ENCODE measurements around the gene ZFYVE9.
A peak's percentile ranks its signal among the peaks of the same experiment; 100 is the strongest.
"Not testable (repeated sequence)": the region's sequence is repeated elsewhere in the genome, so short reads cannot be mapped to it uniquely, and the experiment has no call there.

The ZFYVE9 gene

GRCh38 chr1:52141513-52142219, at the start of gene ZFYVE9:
Gene ZFYVE9, plus strand, starts transcription at chr1:52142089. Its CDS starts 91,118 bp downstream, at chr1:52233207.
- peak; percentile 77 for DNase-seq

DNA sequence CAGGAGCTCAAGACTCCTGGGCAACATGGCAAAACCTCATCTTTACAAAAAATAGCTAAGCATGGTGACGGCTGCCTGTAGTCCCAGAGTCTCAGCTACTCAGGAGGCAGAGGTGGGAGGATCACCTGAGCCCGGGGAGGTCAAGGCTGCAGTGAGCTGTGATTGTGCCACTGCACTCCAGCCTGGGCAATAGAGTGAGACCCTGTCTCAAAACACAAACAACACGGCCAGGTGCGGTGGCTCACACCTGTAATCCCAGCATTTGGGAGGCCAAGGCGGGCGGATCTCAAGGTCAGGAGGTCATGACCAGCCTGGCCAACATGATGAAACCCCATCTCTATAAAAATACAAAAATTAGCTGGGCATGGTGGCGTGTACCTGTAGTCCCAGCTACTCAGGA, 47.6 kb upstream of the ZFYVE9 start:
- DNase-seq = not testable (repeated sequence)

GRCh38 chr1:52096216-52096615, 45.7 kb upstream of the ZFYVE9 start:
- no peak for DNase-seq

- DNase-seq = no peak
Measured at GRCh38 chr1:52098139-52098871, 43.6 kb upstream of the ZFYVE9 start.

DNA sequence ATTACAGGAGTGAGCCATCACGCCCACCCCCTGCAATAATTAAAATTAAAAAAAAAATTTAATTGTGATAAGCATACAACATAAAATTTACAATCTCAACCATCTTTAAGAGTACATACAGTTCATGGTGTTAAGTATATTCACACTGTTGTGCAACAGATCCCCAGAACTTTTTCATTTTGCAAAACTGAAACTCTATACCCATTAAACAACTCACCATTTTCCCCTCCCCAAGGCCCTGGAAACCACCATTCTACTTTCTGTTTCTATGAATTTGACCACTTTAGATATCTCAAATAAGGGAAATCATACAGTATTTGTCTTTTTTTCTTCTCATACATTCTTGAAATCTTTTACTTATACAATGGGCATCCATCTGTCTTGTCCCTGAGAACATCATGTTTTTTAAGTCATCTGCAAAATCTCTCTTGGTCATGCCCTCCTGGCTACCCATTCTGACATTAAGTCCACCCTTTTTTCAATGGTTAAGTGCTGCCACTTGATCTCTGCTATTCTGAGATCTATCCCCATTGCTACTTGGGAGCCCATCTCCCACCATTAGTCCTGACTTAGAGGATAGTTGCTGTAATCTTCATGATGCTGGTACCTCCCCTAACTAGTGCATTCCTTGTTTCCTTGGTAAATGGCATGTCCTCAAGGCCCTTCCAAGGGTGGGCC, 39.4 kb upstream of the ZFYVE9 start:
- no peak for DNase-seq

GRCh38 chr1:52111492-52111891, 30.4 kb upstream of the ZFYVE9 start:
- DNase-seq = no peak

GRCh38 chr1:52112489-52112888, 29.4 kb upstream of the ZFYVE9 start:
- DNase-seq = no peak

DNA sequence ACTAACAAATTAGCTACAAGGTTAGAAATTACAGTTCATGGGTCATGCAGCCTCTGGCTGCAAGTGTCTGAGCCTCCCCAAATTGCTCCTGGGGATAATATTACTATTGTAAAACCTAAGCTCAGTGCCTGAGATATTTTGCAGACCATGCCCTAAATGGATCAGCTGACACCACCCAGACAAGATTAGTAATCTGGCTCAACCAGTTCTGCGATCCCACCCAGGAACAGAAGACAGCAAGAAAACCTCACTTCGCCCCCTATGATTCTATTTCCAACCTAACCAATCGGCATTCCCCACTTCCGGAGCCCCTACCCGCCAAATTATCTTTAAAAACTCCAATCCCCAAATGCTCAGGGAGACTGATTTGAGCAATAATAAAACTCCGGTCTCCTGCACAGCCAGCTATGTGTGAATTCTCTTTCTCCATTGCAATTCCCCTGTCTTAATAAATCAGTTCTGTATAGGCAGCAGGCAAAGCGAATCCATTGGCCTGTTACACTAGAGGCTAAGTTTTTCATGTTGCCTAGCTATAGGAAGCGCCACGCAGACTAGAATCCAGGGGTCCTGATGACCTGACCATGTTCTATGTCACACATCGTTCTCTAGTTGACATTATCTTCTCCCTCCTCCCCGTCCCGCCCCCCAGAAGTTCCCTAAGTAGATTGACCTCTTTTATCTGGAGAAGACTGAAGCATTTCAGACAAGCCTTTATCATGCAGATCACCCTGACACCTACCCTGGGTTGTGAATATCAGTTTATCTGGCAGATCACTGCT, 22.4 kb upstream of the ZFYVE9 start:
- DNase-seq = no peak

GRCh38 chr1:52122384-52122783, 19.5 kb upstream of the ZFYVE9 start:
- no peak for DNase-seq

DNA sequence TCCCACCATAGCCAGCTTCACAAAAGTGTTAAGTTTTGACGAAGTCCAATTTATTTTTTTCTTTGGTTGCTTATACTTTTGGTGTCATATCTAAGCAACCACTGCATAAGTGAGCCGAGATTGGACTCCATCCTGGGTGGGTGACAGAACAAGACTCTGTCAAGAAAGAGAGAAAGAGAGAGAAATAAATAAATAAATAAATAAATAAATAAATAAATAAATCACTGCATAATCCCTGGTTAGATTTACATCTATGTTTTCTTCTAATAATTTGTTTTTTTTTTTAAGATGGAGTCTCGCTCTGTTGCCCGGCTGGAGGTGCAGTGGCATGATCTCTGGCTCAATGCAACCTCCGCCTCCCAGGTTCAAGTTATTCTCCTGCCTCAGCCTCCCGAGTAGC, 18.3 kb upstream of the ZFYVE9 start:
- no peak for DNase-seq

- DNase-seq = no peak
Measured at GRCh38 chr1:52125736-52126359, 16.0 kb upstream of the ZFYVE9 start.

DNA sequence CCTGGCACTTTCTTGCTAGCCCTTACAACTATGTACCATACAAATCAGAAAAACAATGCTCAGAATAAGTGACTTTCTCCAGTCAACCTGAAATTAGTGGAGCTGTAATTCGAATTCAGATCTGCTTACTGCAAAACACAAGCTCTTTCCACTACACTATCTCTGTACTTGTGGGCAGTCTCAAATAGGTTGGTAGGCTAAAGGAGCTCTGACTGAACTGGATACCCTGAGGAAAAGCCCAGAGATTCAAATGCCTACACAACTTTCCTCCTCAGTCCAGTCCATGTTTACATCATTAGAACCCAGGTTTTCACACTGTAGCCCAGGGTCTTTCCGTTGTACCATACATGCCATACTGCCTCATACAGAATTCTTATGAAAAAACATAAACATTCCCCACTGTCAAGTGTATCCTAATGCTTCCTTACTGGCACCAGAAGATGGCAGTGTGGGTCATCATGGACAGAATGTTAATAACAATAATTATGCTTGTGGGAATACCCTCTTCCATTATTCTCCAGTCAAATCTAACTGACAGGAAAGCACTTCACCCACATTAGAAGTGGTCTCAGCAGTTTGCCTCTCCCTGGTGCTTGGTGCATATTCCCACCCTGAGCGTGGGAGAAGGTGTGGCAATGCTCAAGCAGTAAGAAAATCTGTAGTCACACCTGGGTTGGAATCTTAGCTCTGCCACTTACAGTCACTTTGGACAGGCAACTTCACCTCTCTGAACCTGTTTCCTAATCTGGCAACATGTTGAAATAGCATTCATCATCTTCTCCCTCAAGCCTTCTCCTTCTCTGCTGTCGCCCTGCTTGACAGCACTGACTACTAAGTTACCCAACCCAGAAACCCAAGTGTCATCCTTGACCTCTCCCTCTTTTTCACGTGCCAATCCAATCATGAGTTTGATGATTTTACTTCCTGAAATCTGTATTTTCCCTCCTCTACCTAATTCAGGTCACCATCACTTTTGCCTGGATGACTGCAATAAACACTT, 14.4 kb upstream of the ZFYVE9 start:
- DNase-seq = peak; percentile 42

GRCh38 chr1:52139817-52140540, 1.9 kb upstream of the ZFYVE9 start:
- DNase-seq = peak; percentile 34

GRCh38 chr1:52140633-52141512, 1.0 kb upstream of the ZFYVE9 start:
- DNase-seq = no peak

DNA sequence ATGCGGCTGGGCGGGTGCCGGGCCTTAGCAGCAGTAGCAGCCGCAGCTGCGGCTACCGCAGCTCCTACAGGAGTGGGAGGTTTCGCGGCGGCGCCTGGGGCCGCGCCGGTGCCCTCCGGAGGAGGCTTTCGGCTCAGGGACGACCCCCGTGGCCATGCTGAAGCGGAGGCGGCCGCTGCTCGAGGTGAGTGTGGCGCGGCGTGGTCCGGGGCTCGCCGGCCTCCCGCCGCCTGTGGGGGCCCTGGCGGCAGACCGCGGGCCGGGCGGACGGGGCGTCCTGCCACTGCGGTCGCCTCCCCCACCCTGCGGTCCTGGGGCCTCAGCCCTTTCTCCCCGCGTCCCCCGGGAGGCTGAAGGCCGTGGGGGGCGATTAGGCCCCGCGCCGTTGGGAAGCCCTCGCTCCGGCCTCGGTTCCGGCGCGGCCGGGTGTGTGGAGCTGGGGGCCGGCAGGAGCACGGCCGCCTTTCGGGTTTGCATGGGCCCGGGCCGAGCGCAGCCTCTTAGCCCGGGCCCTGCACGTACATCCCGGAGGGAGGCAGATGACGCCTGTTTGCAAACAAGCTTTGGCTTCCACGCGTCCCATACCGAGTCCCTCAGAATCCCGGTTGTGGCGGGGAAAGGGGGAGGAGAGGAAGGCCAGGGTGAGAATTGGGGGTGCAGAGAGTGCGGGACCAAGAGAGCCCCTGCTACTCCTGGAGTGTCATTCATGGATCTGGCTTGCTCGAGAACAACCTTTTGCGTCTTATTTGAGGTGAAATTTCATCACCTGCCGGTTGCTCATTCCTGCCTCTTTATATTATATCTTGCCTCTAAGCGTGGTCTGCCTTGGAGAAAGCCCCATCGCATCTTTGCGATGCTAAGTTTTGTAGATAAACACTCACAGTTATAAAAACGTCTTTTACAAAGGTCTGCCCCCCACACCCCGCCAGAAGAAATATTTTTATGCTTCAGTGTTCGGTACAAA, 613 bp downstream of the ZFYVE9 start:
- DNase-seq = no peak

DNA sequence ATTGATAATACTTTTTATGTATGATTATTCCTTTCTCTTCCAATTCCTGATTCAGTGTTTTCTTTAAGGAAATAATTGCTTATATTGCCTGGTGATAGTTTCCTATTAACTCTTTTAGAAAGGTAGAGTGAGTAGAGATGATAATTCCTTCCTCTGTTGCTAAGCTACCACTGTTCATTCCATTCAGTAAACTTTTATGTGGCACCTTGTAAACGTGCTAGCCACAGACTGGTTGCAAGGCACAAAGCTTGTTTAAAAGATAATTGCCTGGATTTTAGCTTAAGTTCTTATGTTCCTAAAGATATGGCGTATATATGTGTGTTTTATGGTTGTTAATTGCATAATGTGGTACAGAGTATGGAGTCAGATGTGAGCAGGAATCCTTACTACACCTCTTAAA, 3.2 kb downstream of the ZFYVE9 start:
- DNase-seq = no peak

GRCh38 chr1:52150445-52150844, 8.6 kb downstream of the ZFYVE9 start:
- DNase-seq = not testable (repeated sequence)

- no peak for DNase-seq
Measured at GRCh38 chr1:52150946-52151345, 9.1 kb downstream of the ZFYVE9 start.
